Lung (tissue), 12 donors: ENCODE data around the gene EFHD2. TPM values are rescaled to one million over a fixed set of nuclear protein-coding genes. Genes with fewer than 3 reads are reported as not detected.
"Not testable (repeated sequence)": the region's sequence is repeated elsewhere in the genome, so short reads cannot be mapped to it uniquely, and the experiment has no call there.

Experiments
- ATAC-seq: fragments of 200-7000 bp; cut with Tn5 transposase; one replicate; pipeline ENCODE4 v1.9.1; 2020; ENCODE audit warnings: moderate number of reproducible peaks; ENCODE audit not compliant: insufficient read depth, low FRiP score
- DNase-seq, 3 donors: peaks; one replicate each; pipeline ENCODE4 v3.0.0-alpha.2; 2013 to 2017
- H3K27ac ChIP-seq, 2 donors: one replicate each; pipeline ENCODE4 v1.5.1; 2013; ENCODE audit warnings: mild to moderate bottlenecking in 2 of 2, moderate library complexity in 2 of 2, control low read depth in 1 of 2, inconsistent platforms in 1 of 2, low read depth in 1 of 2, low read length in 1 of 2
- H3K27me3 ChIP-seq, 3 donors: one replicate each; pipeline ENCODE4 v1.5.1; 2013; ENCODE audit warnings: low read length in 2 of 3; ENCODE audit not compliant: control insufficient read depth in 3 of 3, insufficient read depth in 3 of 3
- H3K36me3 ChIP-seq, 4 donors: one replicate each; pipeline ENCODE4 v1.5.1; 2013; ENCODE audit warnings: low read length in 4 of 4, mild to moderate bottlenecking in 1 of 4, moderate library complexity in 1 of 4; ENCODE audit not compliant: control insufficient read depth in 4 of 4, insufficient read depth in 4 of 4
- H3K4me1 ChIP-seq, 5 donors: one replicate each; pipeline ENCODE4 v1.5.1; 2013; ENCODE audit warnings: low read length in 5 of 5, mild to moderate bottlenecking in 2 of 5, moderate library complexity in 1 of 5; ENCODE audit not compliant: control insufficient read depth in 5 of 5, insufficient read depth in 5 of 5
- H3K4me3 ChIP-seq: one replicate; pipeline ENCODE4 v1.5.1; 2013; ENCODE audit warnings: mild to moderate bottlenecking, control low read depth, moderate library complexity
- H3K9ac ChIP-seq, 2 donors: one replicate each; pipeline ENCODE4 v1.5.1; 2013; ENCODE audit warnings: low read length in 2 of 2, control low read depth in 1 of 2; ENCODE audit not compliant: insufficient read depth in 1 of 2
- H3K9me3 ChIP-seq, 4 donors: one replicate each; pipeline ENCODE4 v1.5.1; 2013; ENCODE audit warnings: low read length in 3 of 4, mild to moderate bottlenecking in 1 of 4, moderate library complexity in 1 of 4; ENCODE audit not compliant: control insufficient read depth in 4 of 4, insufficient read depth in 3 of 4
- CTCF ChIP-seq: IDR thresholded peaks from 2 replicates; pipeline ENCODE4 v1.5.1; 2012; ENCODE audit warnings: mild to moderate bottlenecking; ENCODE audit errors: control extremely low read depth, extremely low read depth
- WGBS, 2 donors: extraction: QIAGEN DNeasy Blood & Tissue Kit; methylation state at CpG; one replicate each; pipeline ENCODE4 v1.1.7; 2013; 5-methylcytosine and 5-hydroxymethylcytosine counted together
- polyA plus RNA-seq, 2 donors: library from polyadenylated mRNA; stranded (reverse); fragments of 200-250 nt; gene quantifications; one replicate each; pipeline ENCODE4 v1.2.1, GENCODE V29; 2013
- total RNA-seq, 2 donors: library from RNA; depleted of rRNA in 1 of 2; stranded (reverse); fragments of >200 nt in 1 of 2; gene quantifications; one replicate each; pipeline ENCODE4 v1.2.1, GENCODE V29; 2014 to 2021
- donor health status: control.
- donor health status: control.
- donor health status: Bipolar disorder and iron deficiency.
- donor health status: healthy.
- donor health status: DM: yes; HTN: yes; CAD: no.

The EFHD2 gene
- total and polyA plus RNA-seq, 4 donors, result 28.2 to 175 (median 90.1) TPM

DNA sequence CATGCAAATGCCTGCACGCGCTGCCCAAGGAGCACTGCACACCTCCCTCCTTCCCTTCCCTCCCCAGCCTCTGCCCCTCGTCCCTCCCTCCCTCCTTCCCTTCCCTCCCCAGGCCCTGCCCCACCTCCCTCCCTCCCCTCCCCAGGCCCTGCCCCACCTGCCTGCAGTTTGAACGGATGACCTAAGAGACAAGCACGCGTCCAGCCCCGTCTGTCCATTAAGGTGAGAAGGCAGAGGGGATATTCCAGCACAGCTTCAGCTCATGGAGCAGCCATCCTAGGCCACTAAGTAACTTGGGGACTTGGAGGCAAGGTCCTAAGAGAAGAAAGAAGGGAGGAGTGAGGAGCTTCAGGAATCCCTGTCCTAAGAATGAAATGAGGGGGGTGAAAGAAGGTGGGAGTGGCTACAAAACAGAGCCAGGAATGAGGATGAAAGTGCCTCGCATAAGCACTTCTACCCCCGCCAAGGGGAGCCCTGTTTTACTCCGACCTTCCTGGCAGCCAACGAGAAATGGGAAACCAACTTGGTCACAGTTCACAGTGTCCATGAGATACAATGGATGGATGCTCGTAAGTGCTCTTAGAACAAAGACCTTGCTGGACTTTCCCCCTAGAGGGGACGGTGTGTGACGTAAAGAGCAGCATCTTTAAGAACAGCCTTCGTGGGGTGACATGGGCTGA is 21.3 kb upstream of the EFHD2 start:
- TF ChIP-seq CTCF, result no peak
- DNase-seq (no peak), ATAC-seq (no peak)
- Histone ChIP-seq H3K9ac (no peak overlapping the region), H3K9me3 (no peaks in the 10 kb centered on the region), H3K27ac (no peak overlapping the region), H3K4me1 (peaks cover 0 to 16% (median 0%) of the 10 kb centered on the region in 5 donors), H3K4me3 (no peak overlapping the region), H3K27me3 (peaks cover 0 to 7% (median 0%) of the 10 kb centered on the region in 3 donors), H3K36me3 (no peaks in the 10 kb centered on the region)
- WGBS, 2 donors, result 67 to 77% methylated on average over 15 of the region's 15 CpGs

GRCh38 chr1:15389828-15390227 is 19.9 kb upstream of the EFHD2 start:
- not testable (repeated sequence) for H3K9ac ChIP-seq, H3K27me3 ChIP-seq, H3K27ac ChIP-seq, ATAC-seq, H3K9me3 ChIP-seq, H3K4me3 ChIP-seq, H3K36me3 ChIP-seq, DNase-seq
- WGBS, 2 donors, result 95 to 96% methylated on average over 8 of the region's 8 CpGs
- H3K4me1 ChIP-seq, result peaks cover 0 to 10% (median 0%) of the 10 kb centered on the region in 5 donors

DNA sequence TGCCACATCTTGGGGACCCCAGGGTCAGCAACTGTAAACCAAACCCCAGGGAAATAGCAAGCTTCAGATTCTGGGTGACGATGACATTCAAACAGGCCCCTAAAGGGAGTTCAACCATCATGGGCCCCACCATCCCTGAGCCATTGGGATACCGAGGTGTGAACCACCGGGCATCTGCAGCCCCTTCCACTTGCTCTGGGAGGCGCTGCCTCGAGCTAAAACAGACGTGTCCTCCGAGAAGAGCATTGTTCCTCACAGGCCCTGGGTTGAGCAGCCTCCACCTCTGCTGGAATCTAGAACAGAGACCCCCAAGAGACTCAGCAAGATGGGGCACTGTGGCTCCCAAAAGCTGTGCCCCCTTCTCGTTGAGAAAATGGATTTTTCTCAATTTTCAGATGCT is 19.0 kb upstream of the EFHD2 start:
- Histone ChIP-seq H3K36me3 (no peaks in the 10 kb centered on the region), H3K27me3 (peaks cover 0 to 2% (median 2%) of the 10 kb centered on the region in 3 donors), H3K4me3 (no peak overlapping the region), H3K9me3 (no peaks in the 10 kb centered on the region), H3K27ac (no peak overlapping the region), H3K9ac (no peak overlapping the region), H3K4me1 (peaks cover 0 to 10% (median 0%) of the 10 kb centered on the region in 5 donors)
- DNase-seq (no peak), ATAC-seq (no peak)
- TF ChIP-seq CTCF, result no peak
- WGBS, 2 donors, result 91 to 92% methylated on average over 8 of the region's 8 CpGs

DNA sequence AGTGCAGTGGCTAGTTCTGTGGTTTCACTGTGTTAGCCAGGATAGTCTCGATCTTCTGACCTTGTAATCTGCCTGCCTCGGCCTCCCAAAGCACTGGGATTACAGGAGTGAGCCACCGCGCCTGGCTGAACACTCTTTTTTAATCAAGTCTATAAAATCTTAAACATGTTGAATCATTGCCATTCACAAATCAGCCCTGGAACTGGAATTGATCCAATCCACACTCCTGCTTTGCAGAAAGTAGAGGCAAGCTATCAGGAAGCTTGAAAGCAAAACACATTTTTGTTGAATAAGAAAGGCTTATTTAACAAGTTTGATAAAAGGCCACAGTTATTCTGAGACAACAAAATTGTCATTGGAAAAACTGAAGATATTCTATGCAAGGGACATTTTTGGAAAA is 18.3 kb upstream of the EFHD2 start:
- Histone ChIP-seq H3K27me3 (peaks cover 0 to 2% (median 0%) of the 10 kb centered on the region in 3 donors), H3K4me1 (peaks cover 0 to 3% (median 0%) of the 10 kb centered on the region in 5 donors), H3K4me3 (no peak overlapping the region), H3K27ac (no peak overlapping the region), H3K9ac (no peak overlapping the region), H3K36me3 (no peaks in the 10 kb centered on the region), H3K9me3 (no peaks in the 10 kb centered on the region)
- ATAC-seq (no peak), DNase-seq (no peak)
- TF ChIP-seq CTCF, result no peak
- 91 to 94% methylated on average over 4 of the region's 4 CpGs for WGBS, 2 donors
